NCI-H146 treated with DMSO at 0.1 percent for 48 hours (cell line): ENCODE data around the gene SERPINA6.
"Not testable (repeated sequence)": the region's sequence is repeated elsewhere in the genome, so short reads cannot be mapped to it uniquely, and the experiment has no call there.

Source experiments
- DNase-seq: peaks from one replicate; lab custom pipeline; 2025; ENCODE audit not compliant: unreplicated experiment; lab: John Stamatoyannopoulos, UW

SERPINA6 gene

DNA sequence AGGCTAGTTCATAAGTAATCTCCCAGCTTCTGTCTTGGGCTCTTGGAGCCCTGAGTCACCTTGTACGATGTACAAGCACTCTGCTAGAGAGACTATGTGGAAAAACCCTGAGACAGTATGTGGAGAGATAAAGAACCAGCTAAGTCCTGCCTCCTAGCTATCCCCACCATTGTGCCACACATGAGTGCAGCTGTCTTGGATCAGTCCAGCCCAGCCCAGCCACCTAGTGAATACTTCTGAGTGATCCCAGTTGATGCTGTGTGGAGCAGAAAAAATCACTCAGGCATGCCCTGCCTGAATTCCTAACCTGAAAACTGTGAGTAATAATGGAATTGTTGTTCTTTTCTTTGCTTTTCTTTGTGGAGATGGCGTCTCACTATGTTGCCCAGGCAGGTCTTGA lies 5.1 kb upstream of the SERPINA6 start:
- DNase-seq, result no peak

GRCh38 chr14:94321421-94322271 lies 1.5 kb downstream of the SERPINA6 start:
- no peak for DNase-seq

GRCh38 chr14:94320243-94320642 lies 2.9 kb downstream of the SERPINA6 start:
- DNase-seq, result no peak

GRCh38 chr14:94317259-94317658 lies 5.9 kb downstream of the SERPINA6 start:
- DNase-seq, result no peak

DNA sequence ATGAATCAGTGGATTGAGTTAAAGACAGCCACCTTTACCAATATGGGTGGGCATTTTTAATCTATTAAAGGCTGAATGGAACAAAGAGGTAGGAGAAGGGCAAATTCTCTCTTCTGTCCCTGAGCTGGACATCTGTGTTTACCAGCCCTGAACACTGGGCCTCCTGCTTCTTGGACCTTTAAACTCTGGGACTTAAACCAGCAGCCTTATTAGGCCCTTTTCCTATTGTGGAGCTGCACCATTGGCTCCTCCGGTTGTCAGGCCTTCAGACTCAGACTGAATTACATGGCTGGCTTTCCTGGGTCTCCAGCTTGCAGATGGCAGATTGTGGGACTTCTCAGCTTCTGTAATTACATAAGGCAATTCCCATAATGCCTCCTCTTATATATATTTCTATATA lies 6.4 kb downstream of the SERPINA6 start:
- no peak for DNase-seq

DNA sequence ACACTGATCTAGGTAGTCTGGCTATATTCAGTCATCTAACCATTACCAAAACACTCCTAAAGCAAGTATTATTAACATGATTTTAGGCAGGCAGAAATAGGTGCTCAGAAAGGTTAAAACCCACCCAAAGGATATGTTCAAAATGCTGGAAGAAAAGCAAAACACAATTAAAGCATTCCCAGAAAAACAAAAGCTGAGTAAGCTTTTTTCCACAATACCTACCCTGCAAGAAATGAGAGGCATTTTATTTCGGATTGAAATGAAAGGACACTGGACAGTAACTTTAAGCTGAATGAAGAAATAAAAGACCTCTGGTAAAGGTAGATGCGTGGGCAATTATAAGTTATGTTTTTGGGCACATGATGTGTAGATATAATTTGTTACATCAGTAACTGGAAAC lies 8.2 kb downstream of the SERPINA6 start:
- DNase-seq, result no peak

DNA sequence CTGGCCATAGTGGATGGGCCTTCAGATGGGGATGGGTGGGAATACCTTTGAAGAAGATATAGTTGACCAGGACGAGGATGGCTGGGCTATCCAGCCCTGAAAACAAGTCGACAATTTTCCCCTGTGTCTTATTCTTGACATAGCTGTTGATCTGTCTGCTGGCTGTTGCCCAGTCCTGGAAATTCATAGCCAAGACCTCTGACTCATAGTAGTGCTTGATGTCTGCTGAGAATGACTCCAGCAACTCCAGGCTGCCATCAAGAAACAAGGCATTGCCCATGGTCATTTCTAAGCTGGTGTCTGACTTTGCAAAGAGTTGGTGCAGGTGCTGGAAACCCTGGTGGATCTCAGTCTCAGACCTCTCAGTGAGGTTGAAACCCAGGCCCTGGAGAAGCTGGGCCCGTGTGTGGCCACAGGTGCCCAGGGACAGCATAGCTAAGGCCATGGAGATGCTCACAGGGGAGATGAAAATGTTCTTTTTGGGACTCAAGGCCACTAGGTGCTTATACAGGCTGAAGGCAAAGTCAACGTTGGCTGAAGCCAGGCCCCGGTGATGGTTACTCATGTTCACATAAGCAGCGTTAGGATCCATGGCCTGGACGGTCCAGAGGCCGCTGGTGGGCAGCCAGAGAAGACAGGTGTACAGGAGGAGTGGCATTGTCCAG lies 9.0 kb downstream of the SERPINA6 start:
- no peak for DNase-seq

- DNase-seq, result no peak
Measured at GRCh38 chr14:94312481-94313246, 10.5 kb downstream of the SERPINA6 start.

- DNase-seq, result no peak
Measured at GRCh38 chr14:94310248-94310647, 12.9 kb downstream of the SERPINA6 start.

GRCh38 chr14:94309721-94310120 lies 13.4 kb downstream of the SERPINA6 start:
- no peak for DNase-seq

DNA sequence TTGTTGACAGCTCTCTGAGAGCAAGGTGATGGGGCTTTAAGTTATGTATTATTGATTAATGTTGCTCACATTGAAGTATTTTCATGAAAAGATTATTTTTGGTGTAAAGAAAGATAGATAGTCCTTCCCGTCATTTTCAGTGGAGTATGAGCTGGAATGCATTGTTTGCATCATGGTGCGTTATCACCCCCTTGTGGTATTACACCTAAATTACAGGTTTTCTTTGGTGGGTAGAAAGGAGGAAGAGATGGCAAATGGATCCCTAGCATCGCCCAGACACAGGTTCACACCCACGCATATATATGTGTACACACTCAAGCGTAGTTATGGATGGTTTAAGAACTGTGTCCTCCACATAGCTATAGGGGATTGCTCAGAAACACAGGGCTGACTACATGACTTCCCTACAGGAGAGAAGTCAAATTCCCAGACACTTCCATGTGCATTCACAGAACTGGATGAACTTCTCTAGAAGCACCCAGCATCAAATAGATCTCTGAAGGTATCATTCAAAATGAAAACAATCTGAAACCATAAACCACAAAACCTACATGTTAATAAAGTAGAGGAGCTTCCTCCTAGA lies 15.6 kb downstream of the SERPINA6 start:
- DNase-seq, result no peak

DNA sequence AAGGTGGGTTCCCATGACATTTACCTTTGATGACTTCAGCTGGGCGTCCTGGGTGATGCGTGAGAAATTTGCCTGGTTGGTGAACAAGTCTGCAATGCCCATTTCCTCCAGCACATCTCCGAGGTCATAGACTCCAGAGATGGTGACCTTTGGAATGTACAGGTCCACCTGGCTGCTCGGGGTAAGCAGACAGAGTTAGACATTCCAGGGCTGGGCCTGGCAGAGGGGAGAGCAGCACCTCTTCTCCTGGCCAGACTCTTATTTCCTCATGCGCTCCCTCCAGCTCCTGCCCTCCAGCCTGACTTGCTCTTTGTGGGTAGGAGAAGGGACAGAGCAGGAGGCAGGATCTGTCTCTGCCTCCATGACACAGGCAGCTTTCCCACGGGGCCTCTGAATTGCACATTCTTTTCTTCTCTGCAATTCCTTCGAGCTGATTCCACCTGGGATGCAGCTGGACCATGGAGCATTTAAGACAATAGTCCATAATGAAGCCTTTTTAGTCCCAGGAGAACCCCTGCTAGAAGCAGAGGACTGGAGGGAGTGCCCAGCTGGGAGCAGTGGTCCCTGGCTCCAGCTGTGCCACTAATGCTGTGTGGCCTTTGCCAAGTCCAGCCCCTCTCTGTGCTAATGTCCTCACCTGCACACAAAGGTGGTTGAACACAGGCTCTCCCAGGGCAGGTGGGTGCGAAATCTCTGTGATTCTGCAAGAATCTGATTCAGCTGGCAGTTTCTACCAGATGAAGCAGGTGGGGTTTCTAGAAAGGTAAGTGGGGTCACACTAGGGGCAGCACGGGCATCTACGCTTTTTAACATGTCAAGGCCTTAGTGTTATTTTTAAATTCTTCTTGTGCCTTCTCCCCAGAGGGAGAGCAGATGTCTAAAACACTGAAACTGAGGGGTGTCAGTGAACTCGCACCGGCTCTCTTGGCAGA lies 16.8 kb downstream of the SERPINA6 start:
- DNase-seq, result no peak

DNA sequence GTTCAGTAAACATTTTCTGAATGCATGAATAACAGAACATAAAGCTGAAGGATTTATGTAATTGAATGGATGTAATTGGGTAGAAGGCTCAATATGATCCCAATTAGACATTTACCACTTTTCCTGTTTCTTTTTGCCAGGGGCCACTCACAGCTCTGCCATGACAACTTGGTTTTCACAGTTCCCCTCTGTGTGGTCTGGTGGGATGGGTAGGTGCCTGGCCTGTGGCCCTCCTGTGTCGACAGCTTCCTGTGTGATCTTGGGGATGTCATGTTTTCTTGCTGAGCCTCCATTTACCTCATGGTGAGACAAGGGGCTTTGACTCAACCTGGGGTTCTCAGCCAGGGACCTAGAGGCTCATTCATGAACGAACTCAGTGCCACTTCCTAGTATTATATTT lies 17.5 kb downstream of the SERPINA6 start:
- DNase-seq, result no peak

DNA sequence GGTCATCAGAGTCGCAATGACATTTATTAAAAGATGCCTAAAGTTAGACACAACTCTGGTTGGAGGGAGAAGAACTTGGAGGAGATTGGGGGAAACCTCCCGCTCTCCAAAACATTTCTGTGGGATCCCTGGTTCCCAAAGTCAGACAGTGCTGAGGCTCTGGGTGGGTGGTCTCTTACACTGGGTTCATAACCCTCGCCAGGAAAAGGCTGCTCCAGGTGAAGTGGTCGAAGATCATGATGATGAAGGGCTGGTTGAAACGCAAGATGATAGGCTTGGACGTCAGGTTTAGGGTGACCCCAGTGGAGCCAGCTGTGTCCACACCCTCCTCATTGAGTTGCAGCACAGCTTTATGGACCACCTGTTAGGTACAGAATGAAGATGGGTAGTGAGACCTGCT lies 18.9 kb downstream of the SERPINA6 start:
- DNase-seq, result no peak

GRCh38 chr14:94303111-94303510 lies 20.0 kb downstream of the SERPINA6 start:
- DNase-seq, result no peak

- DNase-seq, result no peak
Measured at GRCh38 chr14:94298130-94298529, 25.0 kb downstream of the SERPINA6 start.

GRCh38 chr14:94296181-94296545 lies 27.0 kb downstream of the SERPINA6 start:
- DNase-seq, result not testable (repeated sequence)

DNA sequence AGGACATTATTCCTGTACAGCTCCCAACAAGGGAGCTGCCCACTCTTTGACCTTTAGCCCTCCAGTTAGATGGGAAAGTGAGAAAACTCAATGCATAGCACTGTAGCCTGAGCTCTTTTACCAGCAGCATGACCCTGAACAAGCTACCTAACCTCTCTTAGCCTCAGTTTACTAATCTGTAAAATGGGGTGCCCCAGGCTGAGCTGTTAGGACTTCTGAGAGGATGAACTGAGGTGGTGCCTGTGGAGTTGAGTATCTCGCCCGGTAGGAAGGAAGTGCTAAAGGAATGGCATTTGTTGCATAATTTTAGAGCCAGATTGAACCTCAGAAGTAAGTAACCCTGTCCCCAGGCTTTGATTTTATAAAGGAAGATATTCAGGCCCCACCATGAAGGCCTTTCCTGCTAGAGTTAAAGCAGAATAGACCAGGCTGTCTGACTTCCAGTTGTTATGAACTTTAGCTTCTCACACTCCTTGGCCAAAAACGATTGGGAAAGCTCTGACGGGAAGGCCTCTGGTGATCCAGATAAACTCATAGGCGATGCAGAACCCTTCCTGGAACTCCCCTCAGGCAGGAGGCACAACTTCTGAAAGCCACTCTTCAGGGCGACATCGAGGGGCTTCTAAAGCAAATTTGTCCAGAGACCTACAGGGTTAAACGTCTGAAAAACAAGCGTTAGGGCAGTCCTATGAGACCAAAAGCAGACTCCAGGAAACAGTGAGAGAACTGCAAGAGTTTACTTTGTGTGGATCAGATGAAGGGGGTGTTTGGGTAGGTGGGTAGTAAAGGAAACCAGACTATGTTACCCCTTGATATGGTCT lies 27.6 kb downstream of the SERPINA6 start:
- no peak for DNase-seq

DNA sequence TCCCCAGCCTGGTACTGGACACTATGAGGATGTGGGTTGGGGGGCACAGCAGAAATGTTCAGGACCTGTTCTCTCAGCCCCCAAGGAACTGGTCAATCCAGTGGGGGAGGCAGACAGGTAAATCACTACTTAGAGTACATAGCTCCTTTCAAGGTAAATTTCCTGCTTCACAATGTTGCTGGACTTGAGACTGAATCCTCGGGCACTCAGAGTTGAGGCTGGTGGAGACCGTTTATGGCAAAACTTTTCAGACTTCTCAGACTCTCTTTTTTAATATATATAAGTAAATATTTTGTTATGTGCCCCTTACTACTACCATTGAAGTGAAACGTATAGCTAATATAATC lies 29.6 kb downstream of the SERPINA6 start:
- no peak for DNase-seq
